Fibroblast of lung (primary cell): ENCODE measurements around the gene PACS2. TPM values are rescaled to one million over a fixed set of nuclear protein-coding genes. Genes with fewer than 3 reads are reported as not detected.

ENCODE experiments used
- DNase-seq, 2 donors: peaks; one replicate each; pipeline versions ENCODE4 v3.0.0 to v3.0.0-alpha.2; 2010; ENCODE audit warnings: low read depth in 2 of 2
- H2AFZ ChIP-seq: 2 replicates; pipeline ENCODE4 v1.5.1; 2012; ENCODE audit warnings: low read length, control low read depth, inconsistent platforms
- H3K27ac ChIP-seq: 2 replicates; pipeline ENCODE4 v1.5.1; 2011; ENCODE audit warnings: low read length, control low read depth; ENCODE audit not compliant: insufficient read depth
- H3K27me3 ChIP-seq: 2 replicates; pipeline ENCODE4 v1.5.1; 2011; ENCODE audit warnings: mild to moderate bottlenecking, low read length; ENCODE audit not compliant: control insufficient read depth, insufficient read depth
- H3K36me3 ChIP-seq: 2 replicates; pipeline ENCODE4 v1.5.1; 2011; ENCODE audit warnings: low read length; ENCODE audit not compliant: control insufficient read depth, insufficient read depth
- H3K4me1 ChIP-seq: 2 replicates; pipeline ENCODE4 v1.5.1; 2011; ENCODE audit warnings: low read length; ENCODE audit not compliant: control insufficient read depth, insufficient read depth; ENCODE audit errors: extremely low read depth
- H3K4me2 ChIP-seq: 2 replicates; pipeline ENCODE4 v1.5.1; 2011; ENCODE audit warnings: low read length, control low read depth; ENCODE audit not compliant: insufficient read depth; ENCODE audit errors: extremely low read depth
- H3K4me3 ChIP-seq, 4 experiments: fragments of 200-600 bp in 1 of 4; sonication (generic) in 1 of 4; replicated peaks in 1 of 4; 2 replicates each; pipeline ENCODE4 v1.5.1; 2011 to 2016; ENCODE audit warnings: low read length in 4 of 4, low read depth in 3 of 4, mild to moderate bottlenecking in 3 of 4, control low read depth in 2 of 4, inconsistent platforms in 1 of 4, mixed read lengths in 1 of 4; ENCODE audit not compliant: insufficient read depth in 1 of 4; ENCODE audit errors: control extremely low read depth in 1 of 4
- H3K79me2 ChIP-seq: 2 replicates; pipeline ENCODE4 v1.5.1; 2012; ENCODE audit warnings: mild to moderate bottlenecking, low read length, inconsistent platforms; ENCODE audit not compliant: control insufficient read depth, insufficient read depth
- H3K9ac ChIP-seq: 2 replicates; pipeline ENCODE4 v1.5.1; 2011; ENCODE audit warnings: mild to moderate bottlenecking, low read length, control low read depth; ENCODE audit not compliant: insufficient read depth
- H3K9me3 ChIP-seq: 2 replicates; pipeline ENCODE4 v1.5.1; 2012; ENCODE audit warnings: low read depth, low read length; ENCODE audit not compliant: control insufficient read depth, insufficient read depth
- H4K20me1 ChIP-seq: 2 replicates; pipeline ENCODE4 v1.5.1; 2011; ENCODE audit warnings: low read length; ENCODE audit not compliant: control insufficient read depth, insufficient read depth; ENCODE audit errors: extremely low read depth
- CTCF ChIP-seq, 2 donors: IDR thresholded peaks in 1 of 2; conservative IDR thresholded peaks in 1 of 2; 1 replicate in 1 of 2; 2 replicates in 1 of 2; pipeline ENCODE4 v1.5.1; 2011 to 2012; ENCODE audit warnings: low read length in 2 of 2, control low read depth in 1 of 2, inconsistent platforms in 1 of 2, low read depth in 1 of 2, mild to moderate bottlenecking in 1 of 2
- EZH2 ChIP-seq: IDR thresholded peaks from 2 replicates; pipeline ENCODE4 v1.5.1; 2012; ENCODE audit warnings: low read length, control low read depth, mild to moderate bottlenecking; ENCODE audit errors: missing control alignments
- polyA plus RNA-seq, 2 donors: library from polyadenylated mRNA; depleted of rRNA in 1 of 2; stranded (reverse) in 1 of 2; unstranded in 1 of 2; fragments of >200 nt; gene quantifications; 2 replicates each; pipeline ENCODE4 v1.2.1, GENCODE V29; 2011 to 2012; ENCODE audit warnings: missing spikeins in 1 of 2
- total RNA-seq: library from RNA; depleted of rRNA; stranded (reverse); fragments of >200 nt; gene quantifications from 2 replicates; pipeline ENCODE4 v1.2.1, GENCODE V29; 2014

Gene PACS2
- total and polyA plus RNA-seq, 2 donors (not counting 1 experiment from before 2014, with no cell fraction given): 20.3 to 52.5 TPM

DNA sequence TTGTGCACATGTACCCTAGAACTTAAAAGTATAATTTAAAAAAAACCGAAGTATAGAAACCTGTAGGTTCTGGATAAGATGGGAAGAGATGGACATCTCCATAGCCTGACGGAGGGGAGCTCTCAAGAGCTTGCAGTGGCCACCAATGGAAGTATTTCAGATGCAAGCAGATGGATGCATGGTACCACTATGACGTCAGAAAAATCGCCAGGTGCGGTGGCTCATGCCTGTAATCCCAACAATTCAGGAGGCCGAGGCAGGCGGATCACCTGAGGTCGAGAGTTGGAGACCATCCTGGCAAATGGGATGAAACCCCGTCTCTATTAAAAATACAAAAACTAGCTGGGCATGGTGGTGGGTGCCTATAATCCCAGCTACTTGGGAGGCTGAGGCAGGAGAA is 87.2 kb downstream of the PACS2 start:
- no peaks in the 10 kb centered on the region for H3K27me3 ChIP-seq
- H3K9me3 ChIP-seq: no peaks in the 10 kb centered on the region
- DNase-seq: no peak
- H2AFZ ChIP-seq: no peak overlapping the region
- H3K36me3 ChIP-seq: peaks cover 15% of the 10 kb centered on the region
- no peaks in the 10 kb centered on the region for H4K20me1 ChIP-seq
- H3K27ac ChIP-seq: no peak overlapping the region
- no peak overlapping the region for H3K4me2 ChIP-seq
- H3K79me2 ChIP-seq: peaks cover 12% of the 10 kb centered on the region
- no peak overlapping the region for H3K9ac ChIP-seq
- H3K4me1 ChIP-seq: no peaks in the 10 kb centered on the region
- no peak overlapping the region for H3K4me3 ChIP-seq
- TF ChIP-seq CTCF (conservative IDR thresholded peaks at IDR 0.05 in 1 of 2, IDR thresholded peaks at IDR 0.05 in 1 of 2; ENCODE audit: low read depth in 1 of 2, low read length in 2 of 2): no peak
- TF ChIP-seq EZH2: no peak

DNA sequence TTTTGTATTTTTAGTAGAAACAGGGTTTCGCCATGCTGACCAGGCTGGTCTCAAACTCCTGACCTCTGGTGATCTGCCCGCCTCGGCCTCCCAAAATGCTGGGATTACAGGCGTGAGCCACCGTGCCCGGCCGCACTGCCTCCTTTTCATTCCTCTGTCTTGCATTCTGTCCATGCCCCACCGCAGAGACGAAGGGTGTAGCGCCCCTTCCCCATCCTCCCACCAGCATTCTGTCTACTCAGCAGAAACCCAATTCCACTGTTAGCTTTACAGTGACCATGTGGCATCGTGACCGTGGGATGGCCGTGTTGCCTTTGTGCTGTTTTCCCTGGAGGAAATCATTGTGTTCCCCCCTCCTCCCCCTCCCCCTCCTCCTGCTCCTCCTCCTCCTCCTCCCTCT is 94.0 kb downstream of the PACS2 start:
- no peaks in the 10 kb centered on the region for H4K20me1 ChIP-seq
- no peak overlapping the region for H2AFZ ChIP-seq
- H3K27ac ChIP-seq: no peak overlapping the region
- TF ChIP-seq CTCF (conservative IDR thresholded peaks at IDR 0.05 in 1 of 2, IDR thresholded peaks at IDR 0.05 in 1 of 2; ENCODE audit: low read depth in 1 of 2, low read length in 2 of 2): no peak
- no peak for TF ChIP-seq EZH2
- H3K79me2 ChIP-seq: no peaks in the 10 kb centered on the region
- H3K4me3 ChIP-seq: no peak overlapping the region
- no peaks in the 10 kb centered on the region for H3K9me3 ChIP-seq
- no peak overlapping the region for H3K4me2 ChIP-seq
- H3K9ac ChIP-seq: no peak overlapping the region
- H3K36me3 ChIP-seq: no peaks in the 10 kb centered on the region
- no peaks in the 10 kb centered on the region for H3K4me1 ChIP-seq
- H3K27me3 ChIP-seq: peaks cover 4% of the 10 kb centered on the region
- DNase-seq: no peak

GRCh38 chr14:105409364-105409763 is 94.8 kb downstream of the PACS2 start:
- no peak overlapping the region for H3K4me2 ChIP-seq
- no peaks in the 10 kb centered on the region for H4K20me1 ChIP-seq
- no peak for DNase-seq
- no peaks in the 10 kb centered on the region for H3K36me3 ChIP-seq
- H3K4me3 ChIP-seq: no peak overlapping the region
- no peak overlapping the region for H3K9ac ChIP-seq
- H2AFZ ChIP-seq: no peak overlapping the region
- peaks cover 4% of the 10 kb centered on the region for H3K27me3 ChIP-seq
- no peak overlapping the region for H3K27ac ChIP-seq
- H3K9me3 ChIP-seq: no peaks in the 10 kb centered on the region
- H3K4me1 ChIP-seq: no peaks in the 10 kb centered on the region
- no peaks in the 10 kb centered on the region for H3K79me2 ChIP-seq
- TF ChIP-seq EZH2 (no peak), CTCF (conservative IDR thresholded peaks at IDR 0.05 in 1 of 2, IDR thresholded peaks at IDR 0.05 in 1 of 2; ENCODE audit: low read depth in 1 of 2, low read length in 2 of 2) (no peak)
